OCI-LY7 (cell line): ENCODE measurements around the gene ARHGEF1. TPM values are rescaled to one million over a fixed set of nuclear protein-coding genes. Genes with fewer than 3 reads are reported as not detected.

Experiments used
- BruUV-seq: library from RNA; stranded (reverse); fragments of 400-500 nt; replicated peaks from 2 replicates; lab custom pipeline; 2021; lab: Mats Ljungman, UMichigan
- CTCF ChIA-PET: fragments of 300-600 bp; sonication (Branson Sonifier 250); formaldehyde crosslinking; loops from one replicate; lab custom pipeline; 2022; ENCODE audit warnings: antibody characterized with exemption; ENCODE audit not compliant: unreplicated experiment; lab: Charles Lee
- POLR2A ChIA-PET: fragments of 300-600 bp; sonication (Branson Sonifier 250); formaldehyde crosslinking; loops from one replicate; lab custom pipeline; 2022; ENCODE audit warnings: antibody characterized with exemption; lab: Charles Lee
- DNase-seq: peaks from one replicate; pipeline ENCODE4 v3.0.0-alpha.2; 2015; ENCODE audit warnings: low spot score
- H2AFZ ChIP-seq: fragments of 200-600 bp; sonication (generic), shearing (Covaris generic); 2 replicates; pipeline ENCODE4 v1.6.1; 2014; ENCODE audit warnings: mild to moderate bottlenecking, antibody characterized with exemption, low read length, moderate library complexity
- H3K27ac ChIP-seq: fragments of 200-600 bp; sonication (generic); 2 replicates; pipeline ENCODE4 v1.5.1; 2014; ENCODE audit warnings: mixed run types, low read depth, mild to moderate bottlenecking, moderate library complexity, low read length, inconsistent platforms; ENCODE audit not compliant: poor library complexity, severe bottlenecking
- H3K36me3 ChIP-seq: fragments of 200-600 bp; sonication (generic); 2 replicates; pipeline ENCODE4 v1.6.1; 2014; ENCODE audit warnings: mild to moderate bottlenecking, antibody characterized with exemption, low read length, moderate library complexity, mixed read lengths; ENCODE audit not compliant: insufficient read depth
- H3K4me1 ChIP-seq: fragments of 200-600 bp; sonication (generic); 2 replicates; pipeline ENCODE4 v1.5.1; 2014; ENCODE audit warnings: mild to moderate bottlenecking, low read length; ENCODE audit not compliant: insufficient read depth, poor library complexity, severe bottlenecking
- H3K4me2 ChIP-seq: fragments of 200-600 bp; sonication (generic); 2 replicates; pipeline ENCODE4 v1.6.1; 2014; ENCODE audit warnings: mild to moderate bottlenecking, low read length
- H3K4me3 ChIP-seq: fragments of 200-600 bp; sonication (generic); 2 replicates; pipeline ENCODE4 v1.5.1; 2014; ENCODE audit warnings: mild to moderate bottlenecking, low read depth, low read length; ENCODE audit not compliant: poor library complexity, severe bottlenecking
- H3K79me2 ChIP-seq: fragments of 200-600 bp; sonication (generic); 2 replicates; pipeline ENCODE4 v1.6.1; 2016; ENCODE audit warnings: low read depth, mild to moderate bottlenecking, low read length, moderate library complexity, mixed read lengths; ENCODE audit not compliant: insufficient read depth
- H3K9me2 ChIP-seq: fragments of 200-600 bp; sonication (generic); 2 replicates; pipeline ENCODE4 v1.6.1; 2016; ENCODE audit warnings: mild to moderate bottlenecking, low read length, mixed read lengths; ENCODE audit not compliant: insufficient read depth
- H3K9me3 ChIP-seq: fragments of 200-600 bp; sonication (generic); 2 replicates; pipeline ENCODE4 v1.6.1; 2014; ENCODE audit warnings: mild to moderate bottlenecking, mixed run types, low read length, mixed read lengths
- H4K20me1 ChIP-seq: fragments of 200-600 bp; sonication (generic); 2 replicates; pipeline ENCODE4 v1.6.1; 2014; ENCODE audit warnings: mild to moderate bottlenecking, antibody characterized with exemption, low read length, moderate library complexity, mixed read lengths; ENCODE audit not compliant: insufficient read depth
- EZH2phosphoT487 ChIP-seq: fragments of 200-600 bp; sonication (generic); IDR thresholded peaks from 2 replicates; pipeline ENCODE4 v1.6.1; 2018; ENCODE audit warnings: low read depth, borderline replicate concordance, mild to moderate bottlenecking, mixed run types, antibody characterized with exemption, low read length, moderate library complexity, mixed read lengths
- intact Hi-C: fragments of 100-400 bp; cut with micrococcal nuclease; formaldehyde crosslinking; loops from one replicate; pipeline ENCODE4 v1.10.0; 2022; ENCODE audit not compliant: unreplicated experiment
- total RNA-seq, 2 experiments: library from RNA; depleted of rRNA in 1 of 2; stranded (reverse); fragments of >200 nt in 1 of 2; shearing (Covaris generic) in 1 of 2; gene quantifications; 2 replicates each; pipeline ENCODE4 v1.2.3, GENCODE V29; 2014 to 2022
- TF ChIP-seq, protein P1 (sequence below): fragments of 200-600 bp; sonication (generic); conservative IDR thresholded peaks from 2 replicates; pipeline ENCODE4 v1.5.1; 2014; ENCODE audit warnings: mild to moderate bottlenecking, antibody characterized with exemption, low read length, moderate library complexity, mixed read lengths

The ARHGEF1 gene
- total RNA-seq, 2 experiments from 2014 or later = 96.9 to 297 TPM

DNA sequence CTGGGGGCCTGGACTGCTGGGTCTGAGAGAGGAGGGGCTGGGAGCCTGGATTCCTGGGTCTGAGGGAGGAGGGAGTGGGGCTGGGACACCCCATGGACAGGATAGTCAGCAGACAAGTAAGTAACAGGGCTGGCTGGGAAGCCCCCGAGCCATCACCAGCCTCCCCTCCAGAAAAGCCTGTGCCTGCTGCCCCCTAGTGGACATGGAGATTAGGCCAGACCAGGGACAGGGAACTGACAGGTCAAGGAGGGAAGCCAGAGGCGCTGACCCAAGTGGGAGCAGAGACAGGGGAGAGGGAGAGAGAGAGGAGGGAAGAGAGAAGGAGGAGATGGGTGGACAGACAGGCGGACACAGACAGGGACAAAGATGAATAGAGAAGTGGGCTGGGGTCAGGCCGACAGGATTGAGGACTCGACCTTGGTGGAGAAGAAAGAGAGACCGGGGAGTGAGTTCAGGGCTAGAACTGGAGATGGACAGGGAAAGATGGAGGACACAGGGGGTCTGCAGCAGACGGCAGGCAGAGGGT lies 51.9 kb downstream of the ARHGEF1 start:
- H3K4me2 ChIP-seq = peak overlapping the region; percentile 50
- no peaks in the 10 kb centered on the region for H4K20me1 ChIP-seq
- no peak overlapping the region for H2AFZ ChIP-seq
- peak overlapping the region; percentile 62 for H3K27ac ChIP-seq
- TF ChIP-seq, protein P1, sequence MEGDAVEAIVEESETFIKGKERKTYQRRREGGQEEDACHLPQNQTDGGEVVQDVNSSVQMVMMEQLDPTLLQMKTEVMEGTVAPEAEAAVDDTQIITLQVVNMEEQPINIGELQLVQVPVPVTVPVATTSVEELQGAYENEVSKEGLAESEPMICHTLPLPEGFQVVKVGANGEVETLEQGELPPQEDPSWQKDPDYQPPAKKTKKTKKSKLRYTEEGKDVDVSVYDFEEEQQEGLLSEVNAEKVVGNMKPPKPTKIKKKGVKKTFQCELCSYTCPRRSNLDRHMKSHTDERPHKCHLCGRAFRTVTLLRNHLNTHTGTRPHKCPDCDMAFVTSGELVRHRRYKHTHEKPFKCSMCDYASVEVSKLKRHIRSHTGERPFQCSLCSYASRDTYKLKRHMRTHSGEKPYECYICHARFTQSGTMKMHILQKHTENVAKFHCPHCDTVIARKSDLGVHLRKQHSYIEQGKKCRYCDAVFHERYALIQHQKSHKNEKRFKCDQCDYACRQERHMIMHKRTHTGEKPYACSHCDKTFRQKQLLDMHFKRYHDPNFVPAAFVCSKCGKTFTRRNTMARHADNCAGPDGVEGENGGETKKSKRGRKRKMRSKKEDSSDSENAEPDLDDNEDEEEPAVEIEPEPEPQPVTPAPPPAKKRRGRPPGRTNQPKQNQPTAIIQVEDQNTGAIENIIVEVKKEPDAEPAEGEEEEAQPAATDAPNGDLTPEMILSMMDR = peak; percentile 97
- TF ChIP-seq EZH2phosphoT487 = no peak
- CTCF ChIA-PET = no interaction called here
- peaks cover 6% of the 10 kb centered on the region; the same call in 1 of the 2 replicates for H3K79me2 ChIP-seq
- BruUV-seq = no TSS peak
- H3K4me1 ChIP-seq = peaks cover 87% of the 10 kb centered on the region
- intact Hi-C loops = loop anchor here (1.0 to 2.0 kb wide), 2 partner anchors 48 to 62 kb away; no protein-coding TSS in a partner anchor
- H3K9me2 ChIP-seq = no peaks in the 10 kb centered on the region
- H3K36me3 ChIP-seq = no peaks in the 10 kb centered on the region
- no peak overlapping the region for H3K4me3 ChIP-seq
- H3K9me3 ChIP-seq = no peaks in the 10 kb centered on the region
- DNase-seq = peak; percentile 85
- POLR2A ChIA-PET = interaction anchor here (0.5 kb wide), 1 partner anchor 54 kb away, joined by 4 read pairs; no protein-coding TSS in a partner anchor

DNA sequence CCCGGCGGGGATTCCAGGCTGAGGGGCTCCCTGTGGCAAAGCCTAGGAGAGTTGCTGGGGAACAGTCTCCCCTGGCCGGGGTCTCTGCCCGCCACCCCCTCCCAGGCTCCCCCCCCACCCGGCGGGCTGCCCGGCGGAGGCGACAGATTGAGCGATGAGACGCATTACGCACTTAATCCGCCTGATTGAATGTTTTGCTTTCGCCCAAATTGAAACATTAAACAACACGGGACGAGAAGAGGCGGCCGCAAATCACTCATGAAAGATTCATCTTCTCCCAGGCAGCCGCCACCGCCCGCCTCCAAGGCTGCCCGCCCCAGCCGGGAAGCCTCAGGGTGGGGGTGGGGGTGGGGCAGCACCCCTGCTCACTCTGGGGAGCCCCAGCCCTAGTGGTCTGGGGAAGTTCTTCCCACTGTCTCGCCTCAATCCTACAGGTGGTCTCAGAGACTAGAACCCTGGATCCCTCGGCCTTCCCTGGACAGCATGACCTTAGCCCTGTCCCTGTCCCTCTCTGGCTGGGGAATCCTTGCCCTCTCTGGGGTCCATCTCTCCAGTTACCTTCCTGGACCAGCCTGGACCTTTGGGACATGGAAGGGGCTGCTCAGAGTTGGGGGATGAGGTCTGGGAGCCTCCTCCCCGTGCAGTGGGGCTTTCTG lies 52.9 kb downstream of the ARHGEF1 start:
- TF ChIP-seq, protein P1 = no peak
- no peak for TF ChIP-seq EZH2phosphoT487
- Histone ChIP-seq H2AFZ (no peak overlapping the region; the same call in 1 of the 2 replicates), H3K4me3 (peak overlapping the region; percentile 48), H3K4me2 (peak overlapping the region; percentile 53), H3K9me3 (no peaks in the 10 kb centered on the region), H3K27ac (peak overlapping the region; percentile 92), H3K9me2 (no peaks in the 10 kb centered on the region), H3K36me3 (no peaks in the 10 kb centered on the region), H3K79me2 (peaks cover 6% of the 10 kb centered on the region; the same call in 1 of the 2 replicates), H3K4me1 (peaks cover 83% of the 10 kb centered on the region), H4K20me1 (no peaks in the 10 kb centered on the region)
- BruUV-seq = no TSS peak
- intact Hi-C loops = loop anchor here (1.0 to 2.0 kb wide), 3 partner anchors 15 to 63 kb away; no protein-coding TSS in a partner anchor
- CTCF ChIA-PET = no interaction called here
- POLR2A ChIA-PET = no interaction called here
- DNase-seq = no peak
